ENCODE results near the gene ADARB2.

The ADARB2 gene

DNA sequence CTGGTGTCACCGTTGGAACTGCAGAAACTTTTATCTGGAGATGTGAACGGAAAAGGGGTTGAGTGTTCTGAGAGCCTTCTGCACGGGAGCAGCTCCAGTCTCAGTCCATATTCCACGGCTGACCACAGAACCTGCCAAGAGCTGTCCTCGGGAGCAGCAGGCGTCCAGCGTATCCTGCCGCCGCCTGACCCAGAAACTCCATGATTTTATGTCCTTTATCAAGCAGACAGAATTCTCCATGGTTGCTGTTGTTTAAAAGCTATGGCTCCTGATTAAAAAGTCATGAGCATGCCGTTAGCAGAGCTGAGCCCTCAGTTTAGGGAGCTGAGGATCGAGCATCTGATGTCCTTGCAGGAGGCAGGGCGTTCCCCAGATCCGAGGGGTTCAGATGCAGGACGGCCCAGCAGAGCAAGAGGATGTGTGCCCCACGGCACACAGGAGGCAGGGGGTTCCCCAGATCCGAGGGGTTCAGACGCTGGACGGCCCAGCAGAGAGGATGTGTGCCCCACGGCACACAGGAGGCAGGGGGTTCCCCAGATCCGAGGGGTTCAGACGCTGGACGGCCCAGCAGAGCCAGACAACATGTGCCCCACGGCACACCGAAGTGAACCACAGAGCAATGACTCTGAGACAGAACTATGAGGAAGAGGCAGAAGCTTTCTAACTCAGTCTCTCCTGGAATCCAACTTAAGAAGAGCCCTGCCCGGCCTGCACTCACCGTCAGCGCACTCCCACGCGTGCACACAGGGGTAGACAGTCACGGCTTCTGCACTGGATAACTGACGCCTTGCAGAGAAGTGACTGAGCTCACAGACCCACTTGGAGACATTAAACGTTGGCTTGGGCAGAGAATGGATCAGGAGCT is 584.7 kb downstream of the ADARB2 start:
- DNase-seq, result peak in 2 of 10 donors; percentile 50 to 53
- intact Hi-C loops (cut with DNase I), result no loop called here

- DNase-seq, result peak in 2 of 10 donors; percentile 51 to 64
- intact Hi-C loops (cut with DNase I), result no loop called here
These were observed 586.0 kb downstream of the ADARB2 start for GRCh38 chr10:1151076-1152033.

- intact Hi-C loops (cut with DNase I), result no loop called here
- DNase-seq, result peak in 2 of 10 donors; percentile 59 to 63
These were observed 586.7 kb downstream of the ADARB2 start for GRCh38 chr10:1150638-1150955.

DNA sequence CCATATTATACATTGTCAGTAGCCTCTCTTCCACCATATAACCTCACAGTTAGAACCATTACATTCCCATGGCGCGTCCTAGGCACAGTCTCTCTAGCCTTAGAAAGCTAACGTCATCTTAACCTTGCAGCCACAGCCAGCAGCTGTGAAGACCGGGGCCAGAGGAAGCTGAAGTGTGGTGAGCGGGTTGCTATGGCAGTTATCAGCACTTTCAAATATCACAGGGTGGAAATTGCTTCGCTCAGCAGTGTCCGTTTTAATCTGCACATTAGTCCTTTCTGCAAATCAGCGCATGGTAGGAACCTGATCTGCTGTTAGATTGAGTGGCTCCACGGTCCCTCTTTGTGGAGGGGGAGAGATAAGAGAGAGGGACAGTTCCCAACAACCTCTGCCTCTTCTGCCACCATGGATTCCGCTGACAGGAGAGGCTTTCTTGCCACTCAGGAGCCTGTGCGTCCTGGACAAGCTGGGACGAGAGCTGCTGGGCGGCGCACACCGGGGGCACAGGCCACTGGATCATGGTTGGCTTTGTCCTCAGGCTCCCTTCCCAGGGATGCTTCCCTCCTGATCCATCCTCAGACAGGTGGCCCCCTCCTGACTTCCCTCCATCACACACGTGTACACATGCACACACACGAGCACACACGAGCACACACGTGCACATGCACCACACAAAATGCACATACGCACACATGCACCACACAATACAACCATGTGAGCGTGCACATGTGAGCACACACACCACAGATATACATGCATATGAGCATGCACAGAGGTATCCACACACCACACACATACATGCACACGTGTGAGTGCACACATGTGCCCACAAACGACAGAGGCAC is 587.3 kb downstream of the ADARB2 start:
- intact Hi-C loops (cut with DNase I), result no loop called here
- peak in 2 of 10 donors; percentile 55 to 67 for DNase-seq

GRCh38 chr10:1148855-1149605 is 588.3 kb downstream of the ADARB2 start:
- DNase-seq, result peak in 2 of 10 donors; percentile 37 to 65
- intact Hi-C loops (cut with DNase I), result no loop called here

DNA sequence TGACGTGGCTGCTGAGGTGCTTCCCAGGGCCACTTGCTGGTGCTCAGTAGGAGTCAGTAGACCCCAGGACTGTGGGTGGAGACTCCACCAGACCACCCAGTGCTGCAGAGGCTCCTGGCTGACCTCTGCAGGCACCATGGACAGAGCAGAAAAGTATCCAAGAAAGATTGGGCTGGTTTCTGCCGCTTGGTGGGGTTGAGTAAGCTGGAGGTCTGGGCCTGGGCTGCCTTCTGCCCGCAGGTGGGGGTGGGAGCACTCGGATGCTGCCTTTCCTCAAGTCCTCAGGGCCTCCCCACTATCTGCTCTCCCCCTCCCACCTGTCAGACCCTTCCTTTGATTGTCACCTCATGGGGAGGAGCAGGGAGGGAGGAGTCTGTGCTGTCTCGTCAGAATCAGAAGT is 589.5 kb downstream of the ADARB2 start:
- intact Hi-C loops (cut with DNase I), result no loop called here
- peak in 1 of 10 donors; percentile 45 for DNase-seq

- intact Hi-C loops (cut with DNase I), result no loop called here
- DNase-seq, result peak in 4 of 10 donors; percentile 28 to 55 (median 38)
These were observed 594.7 kb downstream of the ADARB2 start for GRCh38 chr10:1142596-1142995.

GRCh38 chr10:1141701-1142100 is 595.6 kb downstream of the ADARB2 start:
- DNase-seq, result no peak
- intact Hi-C loops (cut with DNase I), result no loop called here

DNA sequence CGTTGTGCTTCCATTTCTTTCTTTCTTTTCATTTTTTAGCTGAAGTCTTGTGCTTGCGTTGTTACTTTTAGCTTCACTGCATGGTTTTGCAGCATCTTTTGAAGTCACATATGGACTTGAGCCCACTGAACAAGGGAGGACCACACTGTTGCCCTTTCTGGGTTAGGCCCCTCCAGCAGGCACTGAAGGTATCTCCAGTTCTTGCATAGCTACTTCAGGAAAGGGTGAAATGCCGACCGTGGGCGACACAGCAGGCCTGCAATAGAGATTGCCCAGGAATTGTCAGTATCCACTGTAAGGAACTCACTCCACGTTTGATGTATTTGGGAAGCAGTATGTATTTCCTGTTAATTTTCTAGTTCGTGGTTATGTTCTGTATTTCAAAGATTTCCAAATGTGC is 596.1 kb downstream of the ADARB2 start:
- intact Hi-C loops (cut with DNase I), result no loop called here
- DNase-seq, result peak in 1 of 10 donors; percentile 20

GRCh38 chr10:1138529-1138928 is 598.8 kb downstream of the ADARB2 start:
- no peak for DNase-seq
- intact Hi-C loops (cut with DNase I), result no loop called here

- no peak for DNase-seq
- intact Hi-C loops (cut with DNase I), result no loop called here
These were observed 599.7 kb downstream of the ADARB2 start for GRCh38 chr10:1137499-1138163.

DNA sequence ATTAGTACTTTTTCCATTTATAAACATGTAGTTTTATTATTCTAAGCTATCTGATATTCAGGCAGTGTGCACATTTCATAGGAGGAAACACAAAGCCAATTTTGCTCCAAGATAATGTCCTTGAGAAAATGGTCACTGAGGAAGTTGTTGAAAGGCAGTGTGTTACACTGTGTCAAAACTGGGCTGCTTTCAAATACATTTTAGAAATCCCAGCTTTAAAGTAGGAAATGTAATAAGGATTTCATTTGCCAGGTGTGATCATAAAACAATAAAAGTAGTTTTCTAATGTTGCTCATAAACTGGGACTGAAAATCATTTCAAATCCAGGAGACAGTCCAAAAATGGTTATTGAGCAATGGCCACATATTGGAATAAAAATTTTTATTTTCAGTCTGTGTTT is 601.1 kb downstream of the ADARB2 start:
- no peak for DNase-seq
- intact Hi-C loops (cut with DNase I), result no loop called here

DNA sequence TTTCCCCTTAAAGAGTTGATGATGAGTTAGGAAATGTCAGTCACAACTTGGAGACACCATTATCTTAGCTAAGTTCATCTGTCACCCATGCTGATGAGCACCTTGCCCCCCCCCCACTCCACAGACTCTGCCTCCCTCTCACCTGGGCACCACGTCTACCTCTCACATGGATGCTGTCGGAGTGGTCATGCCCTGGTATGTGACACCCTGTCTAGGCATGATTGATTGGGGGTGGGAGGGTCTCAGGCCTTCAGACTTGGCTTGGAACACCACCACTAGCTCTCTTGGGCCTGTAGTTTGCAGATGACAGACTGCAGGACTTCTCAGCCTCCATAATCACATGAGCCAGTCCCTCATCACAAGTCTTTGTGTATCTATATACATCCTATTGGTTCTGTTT is 603.2 kb downstream of the ADARB2 start:
- DNase-seq, result no peak
- intact Hi-C loops (cut with DNase I), result no loop called here

- intact Hi-C loops (cut with DNase I), result no loop called here
- DNase-seq, result no peak
These were observed 603.8 kb downstream of the ADARB2 start for GRCh38 chr10:1133495-1134045.

DNA sequence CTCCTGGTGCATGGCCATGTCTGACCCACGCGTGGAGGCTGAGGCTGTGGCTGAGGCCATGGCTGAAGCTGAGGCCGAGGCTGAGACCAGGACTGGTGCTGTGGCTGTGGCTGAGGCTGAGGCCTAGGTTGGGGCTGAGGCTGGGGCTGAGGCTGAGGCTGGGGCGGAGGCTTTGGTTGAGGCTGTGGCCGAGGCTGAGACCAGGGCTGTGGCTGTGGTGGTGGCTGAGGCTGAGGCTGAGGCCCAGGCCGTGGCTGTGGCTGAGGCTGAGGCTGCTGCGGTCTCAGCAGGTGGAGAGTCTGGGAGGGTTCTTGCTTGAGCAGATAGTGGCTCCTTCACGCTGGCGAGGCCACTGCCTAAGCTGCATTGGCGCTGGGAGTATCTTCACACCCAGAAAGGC is 604.7 kb downstream of the ADARB2 start:
- DNase-seq, result no peak
- intact Hi-C loops (cut with DNase I), result no loop called here

GRCh38 chr10:1130995-1131790 is 606.1 kb downstream of the ADARB2 start:
- intact Hi-C loops (cut with DNase I), result no loop called here
- DNase-seq, result no peak

DNA sequence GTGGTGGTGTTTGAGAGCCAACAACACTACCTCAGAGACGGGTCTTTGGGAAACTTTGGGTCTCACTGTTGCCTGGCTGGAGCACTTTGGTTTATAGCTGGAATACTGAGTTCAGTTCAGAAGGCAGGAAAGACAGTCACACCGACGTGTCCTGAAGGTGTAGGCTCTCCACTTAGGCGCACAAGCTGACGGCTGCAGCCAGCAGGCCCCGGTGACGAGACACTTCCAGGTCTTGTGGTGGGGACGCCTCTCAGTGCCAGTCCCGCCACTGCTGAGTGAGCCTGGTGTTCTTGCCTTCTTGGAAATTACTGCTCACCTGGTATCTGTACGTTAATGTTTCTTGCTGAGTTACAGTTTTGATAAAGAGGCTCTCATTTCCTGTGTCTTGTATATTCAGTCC is 607.1 kb downstream of the ADARB2 start:
- DNase-seq, result no peak
- intact Hi-C loops (cut with DNase I), result no loop called here

GRCh38 chr10:1128649-1129048 is 608.7 kb downstream of the ADARB2 start:
- intact Hi-C loops (cut with DNase I), result no loop called here
- no peak for DNase-seq

Data from posterior cingulate gyrus (tissue), 11 donors.